Calu3 (cell line): ENCODE data around the gene ITPK1. TPM values are rescaled to one million over a fixed set of nuclear protein-coding genes. Genes with fewer than 3 reads are reported as not detected.

Experiments used
- BruUV-seq: library from RNA; stranded (reverse); fragments of 400-500 nt; replicated peaks from 2 replicates; lab custom pipeline; 2021; lab: Mats Ljungman, UMichigan
- CTCF ChIA-PET: fragments of 300-600 bp; sonication (Branson Sonifier 250); formaldehyde crosslinking; loops from one replicate; lab custom pipeline; 2022; ENCODE audit warnings: antibody characterized with exemption; lab: Charles Lee
- DNase-seq: peaks from one replicate; pipeline ENCODE4 v3.0.0; 2022
- H3K27ac Mint-ChIP-seq: one replicate; pipeline ENCODE4 v1.8.0; 2022; ENCODE audit warnings: mixed read lengths; ENCODE audit not compliant: unreplicated experiment
- H3K27me3 Mint-ChIP-seq: one replicate; pipeline ENCODE4 v1.8.0; 2022; ENCODE audit warnings: mixed read lengths; ENCODE audit not compliant: unreplicated experiment
- H3K36me3 Mint-ChIP-seq: one replicate; pipeline ENCODE4 v1.8.0; 2022; ENCODE audit warnings: mild to moderate bottlenecking, moderate library complexity, mixed read lengths; ENCODE audit not compliant: insufficient read depth, unreplicated experiment
- H3K4me1 Mint-ChIP-seq: one replicate; pipeline ENCODE4 v1.8.0; 2022; ENCODE audit warnings: mild to moderate bottlenecking, low read depth, mixed read lengths; ENCODE audit not compliant: unreplicated experiment
- H3K4me3 Mint-ChIP-seq: one replicate; pipeline ENCODE4 v1.8.0; 2022; ENCODE audit warnings: mild to moderate bottlenecking, low read depth, moderate library complexity, mixed read lengths; ENCODE audit not compliant: unreplicated experiment
- H3K9me3 Mint-ChIP-seq: one replicate; pipeline ENCODE4 v1.8.0; 2022; ENCODE audit warnings: low read depth, mixed read lengths; ENCODE audit not compliant: unreplicated experiment
- intact Hi-C: fragments of 100-400 bp; cut with micrococcal nuclease; formaldehyde crosslinking; loops from one replicate; pipeline ENCODE4 v1.10.0; 2022; ENCODE audit not compliant: unreplicated experiment
- total RNA-seq: library from RNA; stranded (reverse); gene quantifications from 2 replicates; pipeline ENCODE4 v1.2.3, GENCODE V29; 2022
- TF ChIP-seq, protein P1 (sequence below): fragments of 200-600 bp; IDR thresholded peaks from one replicate; pipeline ENCODE4 v1.8.0; 2022; ENCODE audit warnings: antibody characterized with exemption; ENCODE audit not compliant: unreplicated experiment

The ITPK1 gene
- total RNA-seq, 1 experiment from 2014 or later, result 94.3 TPM

DNA sequence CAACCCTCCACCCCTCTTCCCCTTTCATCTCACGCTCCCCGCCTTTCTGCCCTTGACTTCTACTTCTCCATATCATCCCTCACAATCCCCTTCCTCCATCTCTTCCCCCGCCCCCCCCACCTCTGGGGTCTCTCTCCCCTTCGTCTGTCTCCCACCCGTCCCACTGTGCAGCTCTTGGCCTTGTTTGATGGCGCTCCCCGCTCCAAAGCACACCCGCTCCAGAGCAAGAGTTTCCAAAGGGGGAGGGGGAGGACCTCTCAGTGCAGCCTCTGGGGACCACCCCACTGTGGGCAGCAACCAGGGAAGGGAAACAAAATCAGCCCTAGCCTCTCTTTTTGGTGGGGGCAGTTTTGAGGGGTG lies 192.0 kb downstream of the ITPK1 start:
- Mint-ChIP-seq H3K4me3 (no peak overlapping the region), H3K27ac (no peak overlapping the region), H3K9me3 (no peaks in the 10 kb centered on the region), H3K36me3 (no peaks in the 10 kb centered on the region), H3K27me3 (peaks cover 65% of the 10 kb centered on the region), H3K4me1 (no peaks in the 10 kb centered on the region)
- BruUV-seq, result no TSS peak
- CTCF ChIA-PET, result no interaction called here
- DNase-seq, result no peak
- TF ChIP-seq, protein P1, sequence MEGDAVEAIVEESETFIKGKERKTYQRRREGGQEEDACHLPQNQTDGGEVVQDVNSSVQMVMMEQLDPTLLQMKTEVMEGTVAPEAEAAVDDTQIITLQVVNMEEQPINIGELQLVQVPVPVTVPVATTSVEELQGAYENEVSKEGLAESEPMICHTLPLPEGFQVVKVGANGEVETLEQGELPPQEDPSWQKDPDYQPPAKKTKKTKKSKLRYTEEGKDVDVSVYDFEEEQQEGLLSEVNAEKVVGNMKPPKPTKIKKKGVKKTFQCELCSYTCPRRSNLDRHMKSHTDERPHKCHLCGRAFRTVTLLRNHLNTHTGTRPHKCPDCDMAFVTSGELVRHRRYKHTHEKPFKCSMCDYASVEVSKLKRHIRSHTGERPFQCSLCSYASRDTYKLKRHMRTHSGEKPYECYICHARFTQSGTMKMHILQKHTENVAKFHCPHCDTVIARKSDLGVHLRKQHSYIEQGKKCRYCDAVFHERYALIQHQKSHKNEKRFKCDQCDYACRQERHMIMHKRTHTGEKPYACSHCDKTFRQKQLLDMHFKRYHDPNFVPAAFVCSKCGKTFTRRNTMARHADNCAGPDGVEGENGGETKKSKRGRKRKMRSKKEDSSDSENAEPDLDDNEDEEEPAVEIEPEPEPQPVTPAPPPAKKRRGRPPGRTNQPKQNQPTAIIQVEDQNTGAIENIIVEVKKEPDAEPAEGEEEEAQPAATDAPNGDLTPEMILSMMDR, result no peak
- intact Hi-C loops, result no loop called here

DNA sequence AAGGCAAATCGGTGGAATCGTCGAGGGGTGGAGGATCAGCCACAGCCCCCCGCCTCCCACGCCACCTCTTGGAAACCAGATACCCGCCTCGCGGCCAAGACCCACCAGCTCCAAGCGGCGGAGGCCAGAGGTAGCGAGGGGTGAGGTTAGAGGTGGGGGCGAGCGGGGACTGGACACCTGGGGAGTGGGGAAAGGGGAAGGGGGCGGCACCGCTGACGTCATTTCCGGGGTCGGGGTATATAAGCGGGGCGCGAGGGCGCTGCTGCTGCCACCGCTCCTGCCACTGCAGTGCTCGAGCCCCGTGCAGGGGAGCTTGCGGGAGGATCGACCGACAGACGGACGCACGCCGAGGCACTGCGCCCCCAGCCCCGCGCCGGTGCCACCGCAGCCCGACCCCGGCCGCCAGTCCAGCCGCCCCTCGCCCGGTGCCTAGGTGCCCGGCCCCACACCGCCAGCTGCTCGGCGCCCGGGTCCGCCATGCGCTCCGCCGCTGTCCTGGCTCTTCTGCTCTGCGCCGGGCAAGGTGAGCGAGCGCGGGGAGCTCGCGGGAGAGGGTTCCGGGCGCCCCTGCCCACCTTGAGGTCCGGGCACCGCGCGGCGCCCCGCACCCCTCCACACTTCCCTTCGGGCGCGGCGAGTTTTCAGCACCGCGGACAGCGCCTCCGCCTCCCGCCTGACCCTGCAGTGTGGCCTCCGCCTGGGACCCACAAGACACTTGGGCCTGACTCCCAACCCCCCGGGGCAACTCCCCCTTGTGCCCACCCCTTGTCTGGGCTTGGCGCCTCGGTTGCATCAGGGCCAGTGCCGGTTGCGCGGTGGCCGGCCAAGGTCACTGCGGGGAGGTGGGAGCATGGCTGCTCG lies 192.6 kb downstream of the ITPK1 start, which contains the start of gene CHGA:
TSS of gene CHGA (plus strand) at position 268 of the 861 bp plus-strand sequence. CDS start at position 478, 210 bp downstream.
- no peaks in the 10 kb centered on the region for H3K9me3 Mint-ChIP-seq
- H3K27me3 Mint-ChIP-seq, result peaks cover 71% of the 10 kb centered on the region
- intact Hi-C loops, result no loop called here
- CTCF ChIA-PET, result no interaction called here
- no TSS peak for BruUV-seq
- no peaks in the 10 kb centered on the region for H3K36me3 Mint-ChIP-seq
- peak; percentile 32 for DNase-seq
- no peaks in the 10 kb centered on the region for H3K4me1 Mint-ChIP-seq
- H3K27ac Mint-ChIP-seq, result no peak within 1 kb of the TSS
- TF ChIP-seq, protein P1, result no peak
- H3K4me3 Mint-ChIP-seq, result no peak within 1 kb of the TSS

GRCh38 chr14:92922155-92922735 lies 193.5 kb downstream of the ITPK1 start:
- TF ChIP-seq, protein P1, result no peak
- CTCF ChIA-PET, result no interaction called here
- Mint-ChIP-seq H3K4me1 (no peaks in the 10 kb centered on the region), H3K4me3 (no peak overlapping the region), H3K27ac (no peak overlapping the region), H3K36me3 (no peaks in the 10 kb centered on the region), H3K9me3 (no peaks in the 10 kb centered on the region), H3K27me3 (peaks cover 80% of the 10 kb centered on the region)
- BruUV-seq, result no TSS peak
- no peak for DNase-seq
- intact Hi-C loops, result no loop called here

DNA sequence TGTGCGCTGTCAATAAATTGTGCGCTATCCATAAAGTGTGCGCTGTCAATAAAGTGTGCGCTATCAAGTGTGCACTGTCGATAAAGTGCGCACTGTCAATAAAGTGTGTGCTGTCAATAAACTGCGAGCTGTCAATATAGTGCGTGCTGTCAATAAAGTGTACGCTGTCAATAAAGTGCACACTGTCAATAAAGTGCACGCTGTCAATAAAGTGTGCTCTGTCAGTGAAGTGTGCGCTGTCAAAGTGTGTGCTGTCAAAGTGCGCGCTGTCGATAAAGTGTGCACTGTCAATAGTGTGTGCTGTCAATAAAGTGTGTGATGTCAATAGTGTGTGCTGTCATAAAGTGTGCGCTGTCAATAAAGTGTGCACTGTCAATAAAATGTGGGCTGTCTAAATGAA lies 195.7 kb downstream of the ITPK1 start:
- Mint-ChIP-seq H3K27me3 (peaks cover 91% of the 10 kb centered on the region), H3K27ac (no peak overlapping the region), H3K9me3 (no peaks in the 10 kb centered on the region), H3K4me3 (no peak overlapping the region), H3K4me1 (no peaks in the 10 kb centered on the region), H3K36me3 (no peaks in the 10 kb centered on the region)
- intact Hi-C loops, result no loop called here
- BruUV-seq, result no TSS peak
- TF ChIP-seq, protein P1, result no peak
- DNase-seq, result no peak
- CTCF ChIA-PET, result no interaction called here
